ENCODE data around the gene KRTAP19-8. TPM values are rescaled to one million over a fixed set of nuclear protein-coding genes. Genes with fewer than 3 reads are reported as not detected.

Gene KRTAP19-8
- total and polyA plus RNA-seq, 10 donors = not detected

DNA sequence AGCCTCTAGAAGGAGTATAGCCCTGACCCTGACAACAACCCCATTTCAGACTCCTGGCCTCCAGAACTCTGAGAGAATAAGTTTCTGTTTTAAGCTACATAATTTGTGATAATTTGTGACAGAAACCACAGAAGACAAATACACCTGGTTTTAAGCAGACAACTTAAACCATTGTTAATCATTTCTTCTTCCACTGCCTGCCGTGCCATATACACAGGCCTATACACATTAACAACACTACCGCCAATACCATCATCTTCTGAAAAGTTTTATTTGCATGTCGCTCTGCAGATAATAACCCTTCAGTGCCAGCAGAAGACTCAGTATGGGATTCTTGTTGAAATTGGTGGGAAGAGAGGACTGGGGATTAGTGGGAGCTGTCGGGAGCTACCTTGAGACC is 39.9 kb upstream of the KRTAP19-8 start:
- 87 to 95% (median 89%) methylated on average over 4 of the region's 4 CpGs for WGBS, 5 donors

GRCh38 chr21:31075848-31076247 is 37.6 kb upstream of the KRTAP19-8 start:
- Histone ChIP-seq H3K27me3 (replicated peaks in 1 of 7) (peaks cover 0 to 3% (median 0%) of the 10 kb centered on the region in 7 donors), H3K9me3 (no peaks in the 10 kb centered on the region), H3K4me1 (no peaks in the 10 kb centered on the region), H3K27ac (no peak overlapping the region), H3K4me3 (no peak overlapping the region), H3K36me3 (no peaks in the 10 kb centered on the region)
- no peak for DNase-seq
- WGBS, 5 donors = 88 to 95% (median 94%) methylated on average over 6 of the region's 6 CpGs
- no peak for TF ChIP-seq POLR2AphosphoS5 (IDR thresholded peaks at IDR 0.05)
- TF ChIP-seq, protein P1, sequence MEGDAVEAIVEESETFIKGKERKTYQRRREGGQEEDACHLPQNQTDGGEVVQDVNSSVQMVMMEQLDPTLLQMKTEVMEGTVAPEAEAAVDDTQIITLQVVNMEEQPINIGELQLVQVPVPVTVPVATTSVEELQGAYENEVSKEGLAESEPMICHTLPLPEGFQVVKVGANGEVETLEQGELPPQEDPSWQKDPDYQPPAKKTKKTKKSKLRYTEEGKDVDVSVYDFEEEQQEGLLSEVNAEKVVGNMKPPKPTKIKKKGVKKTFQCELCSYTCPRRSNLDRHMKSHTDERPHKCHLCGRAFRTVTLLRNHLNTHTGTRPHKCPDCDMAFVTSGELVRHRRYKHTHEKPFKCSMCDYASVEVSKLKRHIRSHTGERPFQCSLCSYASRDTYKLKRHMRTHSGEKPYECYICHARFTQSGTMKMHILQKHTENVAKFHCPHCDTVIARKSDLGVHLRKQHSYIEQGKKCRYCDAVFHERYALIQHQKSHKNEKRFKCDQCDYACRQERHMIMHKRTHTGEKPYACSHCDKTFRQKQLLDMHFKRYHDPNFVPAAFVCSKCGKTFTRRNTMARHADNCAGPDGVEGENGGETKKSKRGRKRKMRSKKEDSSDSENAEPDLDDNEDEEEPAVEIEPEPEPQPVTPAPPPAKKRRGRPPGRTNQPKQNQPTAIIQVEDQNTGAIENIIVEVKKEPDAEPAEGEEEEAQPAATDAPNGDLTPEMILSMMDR (IDR thresholded peaks at IDR 0.05 in 8 of 11, conservative IDR thresholded peaks at IDR 0.05 in 3 of 11) = no peak
- intact Hi-C loops (cut with DNase I; ENCODE audit: low total_unique reads) = no loop called here

More for the DNA sequence above, 39.9 kb upstream of the KRTAP19-8 start:
- no peaks in the 10 kb centered on the region for H3K36me3 ChIP-seq
- no peaks in the 10 kb centered on the region for H3K9me3 ChIP-seq
- no peak overlapping the region for H3K27ac ChIP-seq
- intact Hi-C loops (cut with DNase I; ENCODE audit: low total_unique reads) = no loop called here
- no peak for TF ChIP-seq POLR2AphosphoS5 (IDR thresholded peaks at IDR 0.05)
- no peak for TF ChIP-seq POLR2A (IDR thresholded peaks at IDR 0.05)
- TF ChIP-seq, protein P1 (IDR thresholded peaks at IDR 0.05 in 8 of 11, conservative IDR thresholded peaks at IDR 0.05 in 3 of 11) = no peak
- no peaks in the 10 kb centered on the region for H3K4me1 ChIP-seq
- H3K4me3 ChIP-seq = no peak overlapping the region
- DNase-seq = no peak
- H3K27me3 ChIP-seq (replicated peaks in 1 of 7) = no peaks in the 10 kb centered on the region

- Histone ChIP-seq H3K4me1 (no peaks in the 10 kb centered on the region), H3K4me3 (no peak overlapping the region), H3K9me3 (no peaks in the 10 kb centered on the region), H3K27ac (no peak overlapping the region), H3K36me3 (no peaks in the 10 kb centered on the region), H3K27me3 (replicated peaks in 1 of 7) (peaks cover 0 to 14% (median 0%) of the 10 kb centered on the region in 7 donors)
- no peak for TF ChIP-seq POLR2A (IDR thresholded peaks at IDR 0.05)
- TF ChIP-seq POLR2AphosphoS5 (IDR thresholded peaks at IDR 0.05) = no peak
- TF ChIP-seq, protein P1 (IDR thresholded peaks at IDR 0.05 in 8 of 11, conservative IDR thresholded peaks at IDR 0.05 in 3 of 11) = no peak
- WGBS, 5 donors = 45 to 65% (median 60%) methylated on average over 4 of the region's 4 CpGs
- DNase-seq = no peak
- intact Hi-C loops (cut with DNase I; ENCODE audit: low total_unique reads) = no loop called here
Measured at GRCh38 chr21:31072533-31072932, 34.3 kb upstream of the KRTAP19-8 start.

DNA sequence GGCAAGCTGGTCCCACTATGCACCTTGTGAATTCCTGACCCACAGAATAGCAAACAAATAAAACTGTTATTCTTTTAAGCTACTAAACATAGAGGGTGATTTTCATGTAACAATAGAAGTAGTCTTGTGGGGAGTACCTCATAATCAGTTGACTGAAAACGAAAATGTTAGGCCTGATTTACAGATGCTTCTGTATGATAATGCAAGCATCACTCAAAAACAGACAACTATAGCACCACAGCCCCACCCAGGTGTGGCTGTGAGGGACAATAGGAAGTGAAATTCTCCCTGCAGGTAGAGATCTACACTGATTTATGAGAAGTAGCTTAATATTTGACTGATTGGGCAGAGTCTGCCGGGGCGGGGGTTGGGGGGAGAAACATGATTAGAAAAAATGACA is 26.5 kb upstream of the KRTAP19-8 start:
- Histone ChIP-seq H3K4me1 (no peaks in the 10 kb centered on the region), H3K27me3 (replicated peaks in 1 of 7) (peaks cover 0 to 6% (median 0%) of the 10 kb centered on the region in 7 donors), H3K4me3 (no peak overlapping the region), H3K36me3 (no peaks in the 10 kb centered on the region), H3K9me3 (no peaks in the 10 kb centered on the region), H3K27ac (no peak overlapping the region)
- 72 to 82% (median 77%) methylated on average over 3 of the region's 3 CpGs for WGBS, 5 donors
- TF ChIP-seq, protein P1 (IDR thresholded peaks at IDR 0.05 in 8 of 11, conservative IDR thresholded peaks at IDR 0.05 in 3 of 11) = no peak
- no peak for TF ChIP-seq POLR2AphosphoS5 (IDR thresholded peaks at IDR 0.05)
- TF ChIP-seq POLR2A (IDR thresholded peaks at IDR 0.05) = no peak
- no peak for DNase-seq
- intact Hi-C loops (cut with DNase I; ENCODE audit: low total_unique reads) = no loop called here

Measured in spleen (tissue), 11 donors.